Lower leg skin (tissue), 3 donors: ENCODE measurements around the gene SRRM4.

Experiments
- POLR2A ChIP-seq, 2 donors: fragments of 450-650 bp; IDR thresholded peaks; one replicate each; pipeline ENCODE4 v1.6.1; 2016 to 2017; ENCODE audit warnings: antibody characterized with exemption in 2 of 2, mild to moderate bottlenecking in 1 of 2, moderate library complexity in 1 of 2
- TF ChIP-seq, protein P1 (sequence below), 3 donors: fragments of 450-650 bp; IDR thresholded peaks; one replicate each; pipeline ENCODE4 v1.5.1; 2016; ENCODE audit warnings: antibody characterized with exemption in 3 of 3, mild to moderate bottlenecking in 3 of 3, moderate library complexity in 2 of 3

DNA sequence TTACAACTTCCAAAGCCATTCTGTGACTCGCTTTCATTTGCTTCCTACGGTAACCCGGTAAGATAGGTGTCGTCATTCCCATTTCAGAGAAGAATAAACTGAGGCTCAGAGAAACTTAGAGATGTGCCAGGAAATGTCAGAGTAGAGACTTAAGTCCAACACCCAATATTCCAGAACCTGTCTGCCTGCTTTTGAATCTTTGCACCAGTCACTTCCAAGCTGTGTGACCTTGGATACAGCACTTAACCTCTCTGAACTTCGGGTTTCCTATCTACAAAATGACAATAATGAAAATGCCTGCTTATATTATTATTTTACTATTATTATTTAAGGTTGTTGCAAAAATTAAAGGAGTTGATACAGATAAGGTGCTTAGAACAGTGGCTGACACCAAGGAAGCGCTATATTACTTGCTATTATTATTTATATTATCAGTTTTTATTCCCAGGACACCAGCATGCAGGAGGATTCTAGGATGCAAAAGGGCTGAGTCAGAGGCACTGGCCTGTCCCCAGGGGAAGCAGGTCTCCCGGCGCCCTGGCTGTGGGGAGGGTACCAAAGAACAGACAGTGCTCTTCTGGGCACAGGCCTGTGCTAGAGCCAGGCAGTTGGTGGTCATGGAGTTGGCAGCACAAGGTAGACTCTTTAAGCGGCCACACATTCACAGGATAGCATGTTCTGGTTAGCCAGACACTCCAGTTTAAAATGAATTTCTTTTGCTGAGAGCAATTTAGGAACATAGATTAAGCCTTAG, 202.8 kb downstream of the SRRM4 start:
- TF ChIP-seq, protein P1, sequence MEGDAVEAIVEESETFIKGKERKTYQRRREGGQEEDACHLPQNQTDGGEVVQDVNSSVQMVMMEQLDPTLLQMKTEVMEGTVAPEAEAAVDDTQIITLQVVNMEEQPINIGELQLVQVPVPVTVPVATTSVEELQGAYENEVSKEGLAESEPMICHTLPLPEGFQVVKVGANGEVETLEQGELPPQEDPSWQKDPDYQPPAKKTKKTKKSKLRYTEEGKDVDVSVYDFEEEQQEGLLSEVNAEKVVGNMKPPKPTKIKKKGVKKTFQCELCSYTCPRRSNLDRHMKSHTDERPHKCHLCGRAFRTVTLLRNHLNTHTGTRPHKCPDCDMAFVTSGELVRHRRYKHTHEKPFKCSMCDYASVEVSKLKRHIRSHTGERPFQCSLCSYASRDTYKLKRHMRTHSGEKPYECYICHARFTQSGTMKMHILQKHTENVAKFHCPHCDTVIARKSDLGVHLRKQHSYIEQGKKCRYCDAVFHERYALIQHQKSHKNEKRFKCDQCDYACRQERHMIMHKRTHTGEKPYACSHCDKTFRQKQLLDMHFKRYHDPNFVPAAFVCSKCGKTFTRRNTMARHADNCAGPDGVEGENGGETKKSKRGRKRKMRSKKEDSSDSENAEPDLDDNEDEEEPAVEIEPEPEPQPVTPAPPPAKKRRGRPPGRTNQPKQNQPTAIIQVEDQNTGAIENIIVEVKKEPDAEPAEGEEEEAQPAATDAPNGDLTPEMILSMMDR (IDR thresholded peaks at IDR 0.05): no peak
- no peak for TF ChIP-seq POLR2A (IDR thresholded peaks at IDR 0.05)
